Measurements from ENCODE around the gene PARD3B.

Gene PARD3B, protein sequence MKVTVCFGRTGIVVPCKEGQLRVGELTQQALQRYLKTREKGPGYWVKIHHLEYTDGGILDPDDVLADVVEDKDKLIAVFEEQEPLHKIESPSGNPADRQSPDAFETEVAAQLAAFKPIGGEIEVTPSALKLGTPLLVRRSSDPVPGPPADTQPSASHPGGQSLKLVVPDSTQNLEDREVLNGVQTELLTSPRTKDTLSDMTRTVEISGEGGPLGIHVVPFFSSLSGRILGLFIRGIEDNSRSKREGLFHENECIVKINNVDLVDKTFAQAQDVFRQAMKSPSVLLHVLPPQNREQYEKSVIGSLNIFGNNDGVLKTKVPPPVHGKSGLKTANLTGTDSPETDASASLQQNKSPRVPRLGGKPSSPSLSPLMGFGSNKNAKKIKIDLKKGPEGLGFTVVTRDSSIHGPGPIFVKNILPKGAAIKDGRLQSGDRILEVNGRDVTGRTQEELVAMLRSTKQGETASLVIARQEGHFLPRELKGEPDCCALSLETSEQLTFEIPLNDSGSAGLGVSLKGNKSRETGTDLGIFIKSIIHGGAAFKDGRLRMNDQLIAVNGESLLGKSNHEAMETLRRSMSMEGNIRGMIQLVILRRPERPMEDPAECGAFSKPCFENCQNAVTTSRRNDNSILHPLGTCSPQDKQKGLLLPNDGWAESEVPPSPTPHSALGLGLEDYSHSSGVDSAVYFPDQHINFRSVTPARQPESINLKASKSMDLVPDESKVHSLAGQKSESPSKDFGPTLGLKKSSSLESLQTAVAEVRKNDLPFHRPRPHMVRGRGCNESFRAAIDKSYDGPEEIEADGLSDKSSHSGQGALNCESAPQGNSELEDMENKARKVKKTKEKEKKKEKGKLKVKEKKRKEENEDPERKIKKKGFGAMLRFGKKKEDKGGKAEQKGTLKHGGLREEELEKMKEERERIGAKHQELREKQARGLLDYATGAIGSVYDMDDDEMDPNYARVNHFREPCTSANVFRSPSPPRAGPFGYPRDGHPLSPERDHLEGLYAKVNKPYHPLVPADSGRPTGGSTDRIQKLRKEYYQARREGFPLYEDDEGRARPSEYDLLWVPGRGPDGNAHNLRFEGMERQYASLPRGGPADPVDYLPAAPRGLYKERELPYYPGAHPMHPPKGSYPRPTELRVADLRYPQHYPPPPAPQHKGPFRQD (N-terminal part only)

DNA sequence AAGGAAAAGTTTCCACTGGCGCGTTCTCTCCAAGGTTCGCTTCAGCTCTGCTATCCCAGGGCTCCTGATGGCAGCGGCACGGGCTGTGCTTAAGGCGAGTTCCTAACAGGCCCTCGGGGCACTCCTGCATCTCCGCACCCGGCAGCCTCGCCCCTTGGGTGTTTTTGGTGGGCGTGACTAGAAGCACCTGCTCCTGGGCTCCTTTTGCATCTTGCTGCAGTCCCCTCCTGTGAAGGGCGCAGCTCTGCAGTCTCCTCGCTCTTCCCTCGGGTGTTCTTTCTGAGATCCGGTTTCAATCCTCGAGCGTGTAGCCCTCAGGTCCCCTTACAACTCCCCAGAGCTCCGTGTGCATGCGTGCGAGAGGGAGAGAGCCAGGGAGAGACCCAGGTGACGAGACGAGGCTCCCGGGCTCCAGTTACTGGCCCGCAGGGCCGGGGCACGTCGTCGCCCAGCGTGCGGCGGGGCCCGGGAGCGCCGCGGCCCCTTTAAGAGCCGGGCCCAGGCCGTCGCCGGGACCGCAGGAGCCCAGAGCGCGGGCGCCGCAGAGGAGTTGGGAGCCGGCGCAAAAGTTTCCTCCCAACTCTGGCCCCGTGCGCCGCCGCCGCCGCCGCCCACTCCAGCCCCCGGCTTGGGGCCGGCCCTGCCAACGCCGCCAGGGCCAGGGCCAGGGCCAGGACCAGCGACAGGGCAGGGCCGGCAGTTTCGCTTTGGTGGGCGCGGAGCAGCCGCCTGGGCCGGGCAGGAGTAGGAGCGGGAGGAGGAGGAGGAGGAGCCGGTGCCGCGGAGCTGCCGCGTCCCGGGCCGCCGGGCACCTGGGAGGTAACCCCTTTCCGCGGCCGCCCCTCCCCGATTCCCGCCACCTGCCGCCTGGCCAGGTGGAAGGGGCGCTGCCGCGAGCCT, at the start of gene PARD3B:
Gene PARD3B, plus strand, starts transcription at position 515 of the 900 bp plus-strand sequence. CDS start 525 bp downstream, outside the sequence.
- peak; percentile 74 for DNase-seq (ENCODE audit: low spot score)

DNA sequence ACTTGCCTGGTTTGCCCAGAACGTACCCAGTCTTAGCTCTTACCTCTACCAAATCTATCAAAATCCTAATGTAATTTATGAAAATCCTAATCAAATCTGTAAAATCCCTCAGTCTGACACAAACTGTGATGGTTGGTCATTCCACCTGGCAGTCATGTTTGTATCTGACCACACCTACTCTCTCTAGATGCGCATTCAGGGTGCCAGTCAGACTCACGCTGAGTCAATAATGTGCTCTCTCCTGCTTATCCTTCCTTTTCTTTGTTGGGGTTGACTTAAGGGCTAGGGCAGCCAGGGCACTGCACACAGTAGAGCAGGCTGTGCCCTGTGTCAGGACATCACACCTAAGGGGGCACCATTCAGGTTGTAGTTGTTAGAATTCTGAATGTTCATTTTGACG, 48.5 kb upstream of the PARD3B start:
- DNase-seq (ENCODE audit: low spot score), result no peak

DNA sequence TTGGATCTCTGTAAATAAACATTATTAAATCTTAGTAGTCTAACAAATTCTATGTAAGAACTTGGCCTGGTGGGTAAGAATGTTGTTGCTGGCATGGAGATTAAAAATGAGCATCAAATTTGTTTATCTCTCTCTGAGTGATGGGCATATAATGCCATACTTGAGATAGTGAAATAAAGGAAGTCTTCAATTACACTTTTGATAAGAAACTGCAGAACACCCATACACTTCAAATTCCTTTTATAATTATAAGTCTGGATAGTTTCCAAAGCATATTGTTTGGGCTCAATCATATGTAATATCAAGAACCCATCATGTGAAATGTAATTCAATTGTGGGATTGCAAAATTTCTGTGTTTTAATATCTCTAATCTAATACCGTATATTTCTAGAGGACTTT, 47.4 kb upstream of the PARD3B start:
- no peak for DNase-seq (ENCODE audit: low spot score)

DNA sequence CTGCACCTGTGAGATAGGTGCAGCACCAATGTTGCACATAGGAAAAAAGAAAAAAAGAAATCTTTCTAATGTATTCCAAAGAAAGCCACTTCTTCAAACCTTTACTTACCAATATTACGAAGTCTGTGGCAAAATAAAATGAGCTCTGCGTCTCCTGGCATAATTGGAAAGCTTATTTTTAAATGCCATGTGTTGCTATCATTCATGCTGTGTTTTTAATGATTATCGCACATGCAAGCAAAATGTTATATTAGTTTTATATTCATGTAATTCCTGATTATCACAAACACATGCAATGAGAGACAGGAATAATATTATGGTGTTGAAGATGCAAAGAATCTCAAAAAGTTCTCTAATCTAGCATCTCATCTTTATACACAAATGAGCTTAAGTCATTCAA, 47.0 kb upstream of the PARD3B start:
- no peak for DNase-seq (ENCODE audit: low spot score)

DNA sequence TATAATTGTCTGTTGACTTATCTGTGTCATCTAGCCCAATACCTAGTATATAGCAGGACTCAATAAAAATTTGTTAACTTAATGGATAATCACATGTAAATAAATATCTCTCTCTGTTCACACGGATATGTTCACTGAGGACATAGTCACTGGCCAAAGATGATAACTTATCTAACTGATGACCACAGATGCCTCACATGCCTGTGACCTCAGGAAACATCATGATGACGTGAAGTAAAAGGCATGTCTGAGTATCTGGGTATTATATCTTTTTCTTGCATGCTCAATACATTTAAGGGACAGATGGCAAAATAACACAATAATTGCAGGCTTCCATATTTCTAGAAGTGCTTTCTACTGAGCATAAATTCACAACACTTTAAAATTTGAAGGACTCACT, 41.4 kb upstream of the PARD3B start:
- no peak for DNase-seq (ENCODE audit: low spot score)

DNA sequence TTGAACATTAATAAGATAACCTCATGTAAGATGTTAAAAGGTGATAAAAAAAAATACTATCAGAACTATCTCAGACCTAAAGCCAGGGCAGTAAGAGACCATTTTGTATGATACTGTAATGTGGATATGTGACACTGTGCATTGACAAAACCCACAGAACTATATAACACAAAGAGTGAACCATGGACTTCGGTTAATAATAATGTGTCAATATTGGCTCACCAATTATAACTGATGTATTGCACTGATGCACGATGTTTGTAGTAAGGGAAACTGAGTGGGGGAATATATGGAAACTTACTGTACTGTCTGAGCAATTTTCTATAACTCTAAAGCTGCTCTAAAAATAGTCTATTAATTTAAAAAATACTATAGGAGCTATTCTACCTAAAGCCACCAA, 40.7 kb upstream of the PARD3B start:
- no peak for DNase-seq (ENCODE audit: low spot score)

DNA sequence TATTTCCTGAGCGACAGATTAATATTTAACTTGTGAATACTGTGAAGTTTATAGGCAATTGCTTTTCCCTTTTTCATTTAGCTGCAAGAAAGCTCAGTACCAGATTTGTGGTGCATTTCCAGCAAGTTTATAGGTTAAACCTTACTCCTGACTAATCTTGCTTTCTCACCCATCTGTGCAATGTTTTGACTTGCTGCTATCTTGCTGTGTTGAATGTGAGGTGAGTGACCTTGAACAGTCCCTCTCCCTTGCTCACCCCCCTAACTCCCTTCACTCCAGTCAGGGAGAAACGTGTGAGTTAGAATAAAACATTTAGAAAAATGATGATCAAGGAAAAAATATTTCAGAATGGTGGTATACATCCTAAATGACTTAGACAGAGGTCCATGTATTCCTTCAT, 39.8 kb upstream of the PARD3B start:
- no peak for DNase-seq (ENCODE audit: low spot score)

DNA sequence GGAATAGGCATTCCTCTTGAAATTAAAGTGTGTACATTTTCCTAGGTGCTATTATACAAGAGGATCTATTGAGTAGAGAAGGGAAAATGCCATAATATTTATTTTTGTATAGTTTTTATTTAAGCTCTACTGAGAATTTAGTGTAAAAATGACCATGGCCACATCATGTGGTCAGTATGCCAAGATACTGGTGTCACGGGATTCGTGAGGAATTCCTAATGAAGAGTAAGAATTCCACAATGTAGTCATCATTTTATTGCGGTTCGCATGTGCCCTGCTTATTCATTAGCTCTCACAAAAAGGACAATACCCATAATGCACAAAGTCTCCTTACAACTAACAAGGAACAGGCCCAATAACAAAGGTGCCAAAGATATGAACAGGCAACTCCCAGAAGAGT, 39.3 kb upstream of the PARD3B start:
- DNase-seq (ENCODE audit: low spot score), result peak; percentile 7

DNA sequence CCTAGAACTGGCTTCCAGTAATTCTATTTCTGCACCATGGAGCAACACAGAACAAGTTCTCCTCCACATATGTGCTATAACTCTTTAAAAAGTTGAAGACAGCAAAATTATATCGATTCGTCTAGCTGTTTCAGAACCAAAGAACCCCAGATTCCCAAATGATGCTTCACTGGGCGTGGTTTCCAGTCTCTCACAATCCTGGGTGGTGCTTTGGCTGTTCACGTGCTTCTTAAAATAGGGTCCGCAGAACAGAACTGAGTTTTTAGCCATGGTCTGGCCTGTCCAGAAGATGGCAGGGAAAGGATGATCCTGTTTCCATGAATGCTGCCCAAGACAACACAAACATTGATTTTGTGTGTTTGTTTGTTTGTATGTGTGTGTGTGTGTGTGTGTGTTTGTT, 37.6 kb upstream of the PARD3B start:
- no peak for DNase-seq (ENCODE audit: low spot score)

DNA sequence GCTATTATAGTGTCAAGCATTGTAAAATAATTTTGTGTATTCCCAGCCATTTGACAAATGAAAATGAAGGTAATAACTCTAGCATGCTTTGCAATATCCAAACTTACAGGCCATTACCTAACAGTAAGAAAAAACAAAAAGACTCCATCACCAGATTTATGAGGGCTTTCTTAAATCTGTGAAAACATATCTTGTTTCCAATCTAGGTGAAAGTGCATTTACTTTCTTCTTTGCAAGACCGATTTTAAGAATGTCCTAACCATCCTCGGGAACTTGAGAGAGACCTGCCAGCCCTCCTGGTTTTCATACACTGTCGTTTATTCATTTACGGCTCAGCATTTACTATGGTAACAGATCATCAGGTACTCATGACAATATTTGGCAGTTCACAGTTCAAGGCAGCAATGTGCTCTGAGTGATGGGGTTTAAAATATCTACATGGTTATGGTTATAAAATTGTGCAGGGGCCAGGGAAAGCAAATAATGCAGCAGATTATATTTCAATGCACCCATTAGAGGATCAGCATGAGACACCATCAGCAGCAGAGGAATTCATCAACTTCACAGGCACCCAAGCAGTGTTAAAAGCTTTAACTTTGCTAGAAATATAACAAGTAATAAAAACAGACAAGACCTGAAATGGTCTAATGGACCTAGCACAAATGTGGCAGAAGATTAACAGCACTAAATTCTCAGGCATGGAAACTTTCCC, 34.4 kb upstream of the PARD3B start:
- no peak for DNase-seq (ENCODE audit: low spot score)

DNA sequence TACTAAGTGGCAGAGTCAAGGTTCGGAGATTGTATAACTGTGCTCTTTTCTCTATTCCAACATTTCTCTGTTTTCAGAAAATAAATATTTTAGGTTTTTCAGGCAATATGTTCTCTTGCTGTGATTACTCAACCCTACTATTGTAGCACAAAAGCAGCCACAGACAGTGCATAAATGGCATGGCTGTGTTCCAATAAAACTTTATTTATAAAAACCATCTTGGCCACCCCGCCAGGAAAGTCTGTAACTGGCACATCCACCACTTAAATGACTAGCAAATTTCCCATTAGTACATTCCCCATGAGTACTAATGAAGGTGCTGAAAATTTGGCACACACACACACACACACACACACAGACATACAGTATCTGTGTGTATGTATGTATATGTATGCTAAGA, 30.8 kb upstream of the PARD3B start:
- DNase-seq (ENCODE audit: low spot score), result no peak

DNA sequence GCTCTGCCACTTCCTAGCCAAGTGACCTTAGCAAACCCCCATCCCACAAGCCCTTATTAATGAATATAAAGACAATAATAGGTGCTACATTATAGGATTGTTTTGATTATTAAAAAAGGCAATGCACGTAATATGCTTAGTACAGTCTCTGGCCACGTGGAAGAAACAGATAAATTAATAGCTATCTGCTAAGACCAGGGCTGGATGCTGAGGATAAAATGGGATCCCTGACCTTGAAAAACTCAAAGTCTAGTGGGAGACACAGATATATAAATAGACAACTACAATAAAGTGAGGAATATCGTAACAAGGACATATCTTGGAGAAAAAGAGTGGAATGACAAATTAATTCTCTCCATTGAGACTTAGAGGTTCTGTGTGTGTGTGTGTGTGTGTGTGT, 29.9 kb upstream of the PARD3B start:
- DNase-seq (ENCODE audit: low spot score), result no peak

DNA sequence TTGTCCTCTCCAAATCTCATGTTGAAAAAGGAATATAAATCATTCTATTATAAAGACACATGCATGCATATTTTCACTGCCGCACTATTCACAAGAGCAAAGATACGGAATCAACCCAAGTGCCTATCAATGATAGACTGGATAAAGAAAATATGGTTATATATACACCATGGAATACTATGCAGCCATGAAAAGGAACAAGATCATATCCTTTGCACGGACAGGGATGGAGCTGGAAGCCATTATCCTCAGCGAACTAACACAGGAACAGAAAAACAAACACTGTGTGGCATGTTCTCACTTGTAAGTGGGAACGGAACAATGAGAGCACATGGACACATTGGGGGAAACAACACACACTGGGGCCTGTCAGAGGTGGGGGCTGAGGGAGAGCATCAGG, 28.1 kb upstream of the PARD3B start:
- DNase-seq (ENCODE audit: low spot score), result no peak

DNA sequence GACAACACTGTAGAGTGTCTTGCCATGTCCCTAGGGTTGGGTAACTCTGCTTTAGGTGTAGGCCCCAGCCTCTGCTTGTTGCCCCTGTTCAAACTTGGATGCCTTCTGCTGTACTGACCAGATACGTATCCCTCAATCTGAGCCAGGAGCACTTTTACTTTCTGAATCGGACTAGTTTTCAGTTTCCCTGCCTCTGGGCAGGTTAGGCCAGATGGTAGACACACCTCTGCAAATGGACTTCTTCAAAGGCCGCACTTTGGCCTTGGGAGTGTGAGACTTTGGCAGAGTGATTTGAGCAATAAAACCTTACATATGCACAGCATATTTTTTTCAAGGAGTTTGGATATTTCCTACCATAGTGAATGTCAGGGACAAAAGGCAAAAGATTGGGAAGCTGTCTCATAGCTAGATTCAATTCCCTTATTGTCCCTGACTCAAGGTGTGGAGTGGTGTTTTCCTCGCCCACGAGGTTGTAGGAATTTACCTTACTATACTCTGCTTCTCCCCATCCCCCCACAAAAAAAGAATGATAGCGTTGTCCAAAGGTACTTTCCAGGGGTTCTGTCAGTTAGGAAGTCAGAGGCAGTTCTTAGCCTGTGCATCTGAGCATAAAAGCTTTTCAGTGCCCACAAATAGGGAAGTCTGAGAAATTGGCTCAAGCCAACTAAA, 15.3 kb upstream of the PARD3B start:
- peak; percentile 60 for DNase-seq (ENCODE audit: low spot score)

DNA sequence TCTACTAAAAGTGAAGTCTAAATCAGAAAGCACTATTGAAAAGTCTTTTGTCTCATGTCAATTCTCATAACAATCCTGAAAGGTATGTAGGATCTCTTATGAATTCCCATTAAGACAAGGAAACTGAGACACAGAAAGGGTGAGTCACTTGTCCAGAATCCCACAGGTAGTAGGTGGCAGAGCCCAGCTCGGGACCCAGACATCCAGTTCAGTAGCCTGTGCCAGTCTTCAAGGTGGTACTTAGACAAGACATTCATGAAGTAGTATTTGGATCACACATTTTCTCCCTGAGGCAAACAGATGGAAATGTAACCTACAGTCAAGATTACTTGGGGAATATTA, 14.8 kb upstream of the PARD3B start:
- peak; percentile 30 for DNase-seq (ENCODE audit: low spot score)

DNA sequence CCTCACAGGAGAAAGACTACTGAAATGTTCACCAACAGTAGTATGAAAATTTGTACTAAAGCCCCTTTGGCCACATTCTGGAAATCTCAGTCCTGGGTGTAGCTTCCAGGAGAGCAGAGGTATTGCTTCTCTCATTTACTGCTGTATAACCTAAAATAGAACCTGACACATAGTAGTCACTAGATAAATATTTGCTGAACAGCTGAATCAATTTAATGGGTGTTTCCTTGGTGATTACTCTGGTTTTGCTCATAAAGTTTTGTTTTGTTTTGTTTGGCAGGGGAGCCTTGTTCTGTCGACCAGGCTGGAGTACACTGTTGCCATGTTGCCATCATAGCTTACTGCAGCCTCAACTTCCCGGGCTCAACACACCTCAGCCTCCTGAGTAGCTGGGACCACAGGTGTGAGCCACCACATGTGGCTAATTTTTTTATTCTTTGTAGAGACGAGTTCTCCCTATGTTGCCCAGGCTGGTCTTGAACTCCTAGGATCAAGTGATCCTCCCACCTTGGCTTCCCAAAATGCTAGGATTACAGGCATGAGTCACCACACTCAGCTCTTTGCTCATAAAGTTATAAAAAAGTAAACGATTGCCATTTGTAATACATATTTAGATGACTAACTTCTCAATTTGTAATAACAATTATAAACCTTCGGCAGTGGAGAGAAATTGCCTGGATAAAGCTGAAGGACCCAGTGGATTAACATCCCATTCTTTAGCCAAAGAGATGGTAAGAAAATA, 11.5 kb upstream of the PARD3B start:
- DNase-seq (ENCODE audit: low spot score), result peak; percentile 78

DNA sequence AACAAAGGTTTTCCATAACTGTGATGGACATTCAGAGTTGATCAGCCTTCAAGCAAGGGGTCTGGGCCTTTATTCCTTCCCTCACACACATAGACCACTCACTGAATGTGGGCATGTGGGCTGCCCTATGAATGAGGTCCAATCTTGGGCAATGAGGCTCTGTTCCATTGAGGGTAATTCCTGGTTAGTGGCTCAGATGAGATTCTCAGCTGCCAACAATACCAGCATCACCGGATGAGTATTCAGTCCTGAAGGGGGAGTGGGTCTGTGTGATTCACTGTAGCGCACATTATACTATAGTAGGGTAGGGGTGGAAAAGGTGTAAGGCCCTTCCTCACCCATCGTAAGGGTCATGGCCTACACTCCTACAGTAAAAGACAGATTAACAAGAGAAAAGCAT, 9.9 kb upstream of the PARD3B start:
- DNase-seq (ENCODE audit: low spot score), result no peak

DNA sequence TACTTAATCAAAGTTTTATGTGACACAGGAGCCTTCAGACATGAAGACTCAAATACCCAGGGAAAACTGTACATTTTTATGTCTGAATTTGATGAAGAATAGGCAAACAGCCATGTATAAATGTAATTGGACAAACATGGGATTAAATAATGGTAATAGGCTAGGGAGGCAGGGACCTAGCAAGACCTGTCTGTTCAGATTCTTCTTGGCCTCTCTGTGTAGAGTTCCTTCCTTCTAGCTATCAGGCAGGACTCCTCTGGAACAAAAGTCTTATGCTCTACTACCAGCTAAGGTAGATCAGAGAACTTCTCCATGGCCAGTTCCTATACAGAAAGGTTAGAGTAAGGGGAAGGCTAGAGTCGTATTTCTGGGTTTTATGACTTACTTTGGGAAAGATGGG, 9.5 kb upstream of the PARD3B start:
- DNase-seq (ENCODE audit: low spot score), result no peak

DNA sequence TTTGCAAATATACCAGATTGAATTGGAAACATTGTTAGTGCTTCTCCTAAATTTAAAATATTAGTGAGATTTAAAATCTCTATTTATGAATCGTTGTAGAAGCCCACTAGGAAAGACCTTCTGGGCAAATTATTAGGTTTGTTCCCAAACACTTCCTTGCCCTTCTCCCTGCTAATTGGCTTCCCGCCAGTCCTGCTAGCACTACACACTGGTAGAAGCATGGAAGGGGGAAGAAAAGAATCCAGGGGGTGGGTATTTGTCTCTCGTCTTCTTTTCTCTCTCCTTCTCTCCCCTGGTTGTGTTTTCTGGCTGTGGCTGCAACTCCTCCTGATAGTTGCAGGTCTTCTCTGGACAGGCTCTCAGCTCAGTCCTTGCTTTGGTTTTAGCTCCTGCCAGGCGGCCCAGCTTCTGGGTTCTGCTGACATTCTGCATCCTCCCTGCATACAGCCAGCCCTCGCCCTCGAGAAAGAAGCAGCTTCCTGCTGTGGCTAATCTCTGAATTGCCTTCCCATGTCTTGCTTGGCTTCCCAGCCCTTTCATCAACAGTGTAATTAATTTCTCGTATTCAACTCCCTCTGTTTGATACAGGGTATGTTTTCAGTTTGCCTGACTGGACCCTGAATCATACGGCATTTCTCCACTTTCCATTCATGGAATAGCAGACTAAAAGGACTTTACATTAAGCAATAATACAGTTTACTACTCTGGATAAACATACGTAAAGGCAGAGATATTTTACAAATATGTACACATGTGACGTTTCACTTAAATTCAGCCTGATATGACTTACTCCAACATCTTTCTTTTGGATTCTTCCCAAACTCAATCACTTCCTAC, 6.9 kb upstream of the PARD3B start:
- DNase-seq (ENCODE audit: low spot score), result no peak

Measured in LoVo (cell line).